Smooth muscle cell of bladder (primary cell): ENCODE data around the gene ASAH2. TPM values are rescaled to one million over a fixed set of nuclear protein-coding genes. Genes with fewer than 3 reads are reported as not detected.

Experiments
- total RNA-seq: library from RNA; depleted of rRNA; stranded (reverse); fragments of >200 nt; gene quantifications from 2 replicates; pipeline ENCODE4 v1.2.3, GENCODE V29; 2014

ASAH2 gene
- 0.74 and 1.00 TPM in 2 replicates for total RNA-seq

GRCh38 chr10:50251394-50251793 lies at the start of gene ASAH2:
TSS of gene ASAH2 (minus strand) at chr10:50251516. CDS start at chr10:50248610, 2,906 bp downstream.

Other genes starting within 250 kb of the ASAH2 start
- gene WASHC2A, start 183.6 kb downstream of the ASAH2 start, total RNA-seq, result 50.3 and 64.0 TPM in 2 replicates